OCI-M1 (cell line): ENCODE measurements around the gene PHF20.
"Not testable (repeated sequence)": the region's sequence is repeated elsewhere in the genome, so short reads cannot be mapped to it uniquely, and the experiment has no call there.

ENCODE experiments used
- DNase-seq: peaks from one replicate; lab custom pipeline; 2025; lab: John Stamatoyannopoulos, UW

PHF20 gene

DNA sequence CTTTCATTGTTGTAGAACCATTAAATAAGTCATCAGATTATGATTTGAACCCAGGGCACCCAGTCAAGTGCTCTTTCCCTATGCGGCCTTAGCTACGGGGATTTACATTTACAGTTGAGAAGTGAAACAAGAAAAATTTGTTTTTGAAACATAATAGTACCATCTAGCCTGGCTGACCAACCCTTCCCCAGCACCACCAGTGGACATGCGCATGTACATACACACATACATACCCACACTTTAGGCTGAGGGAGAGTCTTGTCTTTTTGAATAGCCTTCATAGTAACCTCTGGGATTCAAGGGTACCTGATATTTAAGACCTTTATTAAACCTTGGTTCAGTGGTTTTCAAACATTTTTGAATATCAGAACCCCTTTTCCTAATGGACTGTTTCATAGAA is 148.7 kb downstream of the PHF20 start:
- no peak for DNase-seq

DNA sequence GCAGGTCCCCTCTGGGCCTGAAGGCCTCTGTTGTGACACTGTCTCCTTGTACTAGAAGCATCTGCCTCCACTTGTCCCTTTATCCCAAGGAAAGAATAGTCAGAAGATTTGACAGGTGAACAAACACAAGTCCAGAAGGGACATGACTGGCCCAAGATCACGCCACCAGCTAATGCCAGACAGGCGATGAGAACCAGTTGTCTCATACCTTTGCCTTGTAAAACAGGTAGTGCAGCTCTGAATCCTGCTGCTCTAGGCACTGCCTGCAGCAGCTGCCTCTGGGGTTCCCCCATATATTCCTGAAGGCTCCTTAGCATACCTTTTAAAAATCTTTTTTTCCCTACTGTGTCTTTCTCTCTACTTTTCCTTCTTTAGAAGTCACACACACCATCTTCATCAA is 157.5 kb downstream of the PHF20 start:
- DNase-seq = no peak

DNA sequence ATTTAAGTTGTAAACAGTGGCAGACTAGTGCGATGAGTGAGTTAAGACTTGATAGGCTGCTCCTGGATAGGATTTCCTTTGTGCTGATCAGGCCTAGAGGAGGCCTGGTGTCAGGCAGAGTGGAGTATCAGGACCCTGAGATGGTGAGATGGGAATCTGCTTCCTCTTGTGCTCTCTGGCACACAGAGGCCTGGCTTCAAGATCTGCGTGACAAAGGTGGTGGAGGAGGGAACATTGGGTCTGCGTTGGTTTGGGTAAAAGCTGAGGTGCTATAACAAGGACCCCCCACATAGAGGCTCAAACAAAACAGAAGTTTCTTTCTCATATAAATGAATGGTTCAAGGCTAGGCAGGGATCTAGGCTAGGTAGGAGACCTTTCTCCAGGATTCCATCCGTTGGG is 162.2 kb downstream of the PHF20 start:
- DNase-seq = no peak

DNA sequence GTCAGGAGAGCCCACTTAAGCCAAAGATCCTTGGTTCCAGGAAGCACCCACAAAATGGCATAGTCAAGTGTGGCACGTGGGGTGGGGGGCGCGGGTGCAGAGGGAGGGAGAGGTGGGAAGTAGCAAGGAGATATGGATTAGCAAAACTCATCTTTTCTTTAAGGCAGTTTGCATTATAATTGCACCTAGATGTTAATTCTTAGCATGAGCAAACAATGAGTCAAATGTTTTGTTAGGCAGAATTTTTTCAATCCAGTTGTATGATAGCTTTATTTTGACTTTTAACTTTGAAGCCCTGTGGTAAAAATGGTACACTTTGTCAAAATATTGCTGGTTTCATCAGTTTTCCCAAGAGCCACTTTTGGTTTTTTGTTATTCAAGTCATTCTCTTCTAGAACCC is 167.4 kb downstream of the PHF20 start:
- no peak for DNase-seq

DNA sequence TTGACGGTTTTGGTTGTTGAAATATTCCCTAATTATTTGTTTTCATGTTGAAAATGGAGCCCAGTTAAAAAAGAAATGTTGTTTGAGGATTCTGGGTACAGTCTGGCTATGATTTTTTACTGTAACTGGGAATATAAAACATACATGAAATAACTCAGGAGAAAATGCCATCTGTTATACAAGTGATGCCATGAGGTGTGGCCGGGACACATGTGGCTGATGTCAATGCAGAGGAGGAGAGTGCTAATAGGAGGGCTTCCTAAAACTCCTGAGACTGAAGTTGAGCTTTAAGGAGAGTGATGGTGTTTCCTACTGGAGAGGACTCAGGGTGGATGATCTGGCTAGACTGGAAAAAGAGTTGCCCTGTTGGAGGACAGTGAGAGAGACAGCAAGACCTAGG is 169.8 kb downstream of the PHF20 start:
- no peak for DNase-seq

DNA sequence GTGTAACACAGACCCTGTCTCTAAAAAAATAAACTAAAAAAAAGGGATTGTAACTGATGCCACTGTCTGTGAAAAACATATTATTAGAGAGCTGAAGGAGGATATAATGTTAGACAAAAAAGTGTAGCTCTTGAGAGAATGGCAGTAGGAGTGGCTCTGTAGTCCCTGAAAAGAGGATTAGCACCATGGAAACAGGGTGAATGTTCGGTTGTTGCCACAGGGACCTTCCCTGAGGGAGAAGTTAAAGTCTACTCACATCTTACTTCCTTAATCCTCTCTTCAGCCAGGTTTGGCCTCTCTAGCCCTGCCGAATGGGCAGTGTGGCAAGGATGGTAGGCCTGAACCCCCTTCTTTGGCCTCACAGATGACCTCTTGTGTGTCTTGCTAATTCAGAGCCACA is 170.4 kb downstream of the PHF20 start:
- no peak for DNase-seq

DNA sequence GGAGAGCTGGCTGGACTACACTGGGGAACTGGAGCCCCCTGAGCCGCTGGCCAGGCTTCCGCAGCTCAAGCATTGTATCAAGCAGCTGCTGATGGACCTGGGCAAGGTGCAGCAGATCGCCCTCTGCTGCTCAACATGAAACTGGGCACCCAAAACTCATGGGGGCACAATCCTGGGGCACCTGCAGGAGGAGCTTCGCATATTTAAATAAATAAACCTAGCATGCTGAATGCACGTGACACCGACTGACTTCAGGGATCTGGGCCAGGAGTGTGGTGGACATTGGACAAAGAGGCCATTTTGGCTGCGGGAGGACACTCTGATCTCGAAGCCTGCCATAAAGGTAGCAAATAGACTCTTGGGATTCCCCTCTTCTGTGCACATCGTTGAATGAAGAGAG is 175.7 kb downstream of the PHF20 start:
- DNase-seq = peak; percentile 10

DNA sequence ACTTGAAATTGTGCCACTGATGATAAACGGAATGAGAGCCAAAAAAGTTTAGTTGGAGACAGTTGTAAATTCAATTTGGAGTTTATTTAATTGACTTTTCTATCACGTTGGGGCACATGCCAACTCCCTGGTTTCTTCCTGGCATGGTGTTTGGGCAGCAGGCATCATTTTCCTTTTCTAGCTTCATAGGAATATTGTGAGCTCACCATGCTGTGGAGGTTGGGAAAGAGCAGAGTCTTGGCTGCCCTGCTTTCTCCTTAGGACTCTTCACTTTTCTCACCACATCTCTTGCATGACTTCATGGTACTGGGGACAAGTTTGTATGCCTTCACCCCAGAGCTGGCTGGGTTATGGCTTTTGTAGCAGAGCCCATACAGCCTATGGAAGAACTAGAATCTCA is 176.1 kb downstream of the PHF20 start:
- no peak for DNase-seq

DNA sequence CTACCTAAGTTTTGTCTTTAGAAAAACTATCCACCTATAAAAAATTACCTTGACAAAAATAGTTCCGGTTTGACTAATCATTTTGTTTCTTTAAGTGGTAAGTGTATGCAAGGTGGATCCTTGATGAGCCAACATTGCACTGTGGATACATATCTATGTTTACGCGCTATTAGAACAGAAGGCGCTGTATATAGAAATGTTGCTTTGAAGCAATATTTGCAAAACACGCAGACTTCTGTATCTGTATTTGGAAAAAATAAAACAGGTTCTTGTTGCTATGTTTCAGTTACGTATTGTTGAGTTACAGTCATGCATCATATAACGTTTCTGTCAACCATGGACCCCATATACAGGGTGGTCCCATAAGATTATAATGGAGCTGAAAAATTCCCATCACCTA is 178.3 kb downstream of the PHF20 start:
- DNase-seq = no peak

DNA sequence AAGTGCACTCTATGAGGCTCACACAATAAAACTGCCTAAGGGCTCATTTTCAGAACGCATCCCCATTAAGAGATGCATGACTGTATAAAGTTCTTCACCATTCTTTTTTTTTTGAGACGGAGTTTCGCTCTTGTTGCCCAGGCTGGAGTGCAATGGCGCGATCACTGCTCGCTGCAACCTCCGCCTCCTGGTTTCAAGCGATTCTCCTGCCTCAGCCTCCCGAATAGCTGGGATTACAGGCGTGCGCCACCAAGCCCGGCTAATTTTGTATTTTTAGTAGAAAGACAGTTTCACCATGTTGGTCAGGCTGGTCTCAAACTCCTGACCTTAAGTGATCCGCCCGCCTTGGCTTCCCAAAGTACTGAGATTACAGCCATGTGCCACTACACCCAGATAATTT is 180.3 kb downstream of the PHF20 start:
- DNase-seq = not testable (repeated sequence)

DNA sequence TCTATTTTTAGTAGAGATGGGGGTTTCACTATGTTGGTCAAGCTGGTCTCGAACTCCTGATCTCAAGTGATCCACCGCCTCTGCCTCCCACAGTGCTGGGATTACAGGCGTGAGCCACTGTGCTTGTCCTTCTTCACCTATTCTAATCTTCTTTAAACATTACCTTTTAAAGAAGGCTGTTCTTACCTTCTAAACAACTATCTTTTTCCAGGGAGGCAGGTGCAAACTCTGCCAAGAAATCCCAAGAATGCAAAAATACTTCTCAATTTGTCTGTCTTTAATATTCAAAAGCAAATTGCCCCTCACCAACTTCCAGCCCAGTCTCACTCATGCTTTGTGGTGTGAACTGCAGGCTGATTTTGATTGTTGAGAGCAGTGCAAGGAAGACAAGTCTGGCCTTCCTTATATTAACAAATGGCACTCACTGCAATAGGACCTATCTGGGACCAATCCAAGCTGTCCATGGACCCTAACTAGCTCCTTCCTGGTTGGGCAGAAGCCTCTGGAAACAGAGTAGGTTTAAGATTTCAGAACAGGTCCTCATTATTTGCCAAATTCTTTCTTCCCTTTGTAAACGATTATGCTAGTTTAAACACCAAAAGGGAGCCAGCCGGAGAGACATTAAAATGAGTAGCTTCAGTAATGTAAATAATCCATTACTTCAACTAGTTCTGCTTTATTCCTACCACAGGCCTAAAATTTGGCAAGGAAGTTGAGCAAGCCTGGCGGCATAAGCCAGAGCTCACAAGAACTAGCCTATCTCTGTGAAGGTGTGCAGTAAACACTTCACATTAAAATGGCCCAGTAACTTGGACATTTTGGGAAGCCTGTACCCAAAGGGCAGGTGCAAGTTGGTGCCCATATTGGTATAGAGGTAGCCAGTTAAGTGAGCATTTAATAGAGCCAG is 180.9 kb downstream of the PHF20 start:
- peak; percentile 69 for DNase-seq

DNA sequence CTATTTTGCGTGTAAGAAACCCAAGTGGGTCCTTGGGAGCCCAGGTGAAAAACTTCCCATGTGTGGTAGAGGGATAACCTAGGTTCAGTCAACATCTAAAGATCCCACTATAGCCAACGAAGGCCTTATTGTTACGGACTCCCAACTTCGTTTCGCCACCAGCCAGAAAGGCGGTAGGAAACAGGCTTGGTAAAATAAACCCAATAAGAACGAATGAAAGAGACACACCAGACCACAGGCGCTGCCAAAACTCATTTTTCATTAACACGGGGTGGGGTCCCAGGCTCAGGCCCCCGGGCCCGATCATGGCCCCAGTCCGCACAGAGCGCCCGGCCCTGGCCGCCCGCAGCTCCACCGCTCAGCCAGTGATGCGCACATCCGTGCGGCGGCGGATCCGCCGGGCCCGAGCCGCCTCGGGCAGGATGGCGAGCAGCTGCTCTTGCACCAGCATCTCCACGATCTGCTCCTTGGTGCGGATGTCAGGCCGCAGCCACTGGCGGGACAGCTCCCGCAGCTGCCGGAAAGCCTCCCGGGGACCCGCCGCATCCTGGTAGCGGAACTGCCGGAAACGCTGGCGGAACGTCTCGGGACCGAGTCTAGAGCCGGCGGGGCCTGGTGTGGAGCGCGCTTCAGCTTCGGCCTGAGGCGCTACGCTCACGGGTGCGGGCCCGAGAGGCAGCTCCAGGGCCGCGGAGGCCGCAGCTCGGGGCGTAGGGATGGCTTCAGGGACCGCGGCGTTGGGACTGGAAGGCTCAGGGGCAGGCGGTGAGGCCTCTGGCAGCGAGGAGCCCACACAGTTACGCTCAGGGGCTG is 181.8 kb downstream of the PHF20 start:
- peak; percentile 60 for DNase-seq

DNA sequence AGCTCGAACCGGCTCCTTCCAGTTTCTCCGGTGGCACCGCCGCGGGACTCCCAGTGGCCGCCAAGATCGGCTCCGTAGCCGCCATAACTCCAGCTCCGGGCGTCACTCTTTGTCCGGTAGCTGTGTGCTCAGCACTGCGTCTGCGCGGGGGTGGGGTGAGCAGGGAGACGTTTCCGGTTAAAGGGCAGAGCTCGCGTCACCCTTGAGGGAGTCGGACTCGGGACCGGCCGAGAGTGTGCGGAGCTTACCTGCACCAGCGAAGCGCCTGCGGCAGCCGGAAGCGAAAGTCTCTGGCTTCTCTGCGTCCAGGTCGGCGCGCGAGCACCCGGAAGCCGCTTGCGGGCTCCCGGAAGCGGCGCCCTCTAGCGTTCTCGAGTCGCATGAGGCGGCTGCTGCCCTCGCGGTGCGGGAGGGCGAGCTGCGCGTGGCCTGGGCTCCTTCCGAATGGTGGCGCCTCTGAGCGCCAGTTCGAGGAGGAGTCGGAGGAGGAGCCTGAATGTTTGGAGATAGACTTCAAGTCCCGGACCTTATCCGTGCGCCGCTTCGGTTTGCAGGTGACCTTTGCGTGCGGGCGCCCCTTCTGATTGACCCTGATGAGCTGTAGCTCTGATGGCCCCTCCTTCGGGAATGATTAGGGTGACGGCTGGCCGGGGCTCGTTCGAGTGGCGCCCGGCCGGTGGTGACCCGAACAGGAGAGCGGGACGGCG is 182.5 kb downstream of the PHF20 start, which contains the start of gene SCAND1:
Gene SCAND1 (minus strand): TSS at position 303 of the 707 bp plus-strand sequence. CDS start 218 bp downstream, at position 85.
- DNase-seq = peak; percentile 99

DNA sequence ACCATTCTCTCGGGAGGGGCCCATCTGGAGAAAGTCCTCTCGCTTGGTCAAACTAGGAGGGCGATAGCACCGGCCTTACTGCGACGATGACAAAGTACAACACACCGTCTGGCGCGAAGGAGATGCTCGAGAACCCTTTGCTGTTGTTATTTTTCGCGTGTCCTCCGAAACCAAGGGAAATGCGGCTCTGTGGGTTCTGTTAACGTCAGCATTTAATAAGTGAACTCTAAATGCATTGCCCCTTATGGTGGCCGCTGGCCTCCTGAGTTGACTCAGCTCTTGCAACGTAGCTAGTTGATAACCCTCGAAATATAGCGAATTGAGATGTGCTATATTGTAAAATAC is 183.1 kb downstream of the PHF20 start:
- DNase-seq = no peak

DNA sequence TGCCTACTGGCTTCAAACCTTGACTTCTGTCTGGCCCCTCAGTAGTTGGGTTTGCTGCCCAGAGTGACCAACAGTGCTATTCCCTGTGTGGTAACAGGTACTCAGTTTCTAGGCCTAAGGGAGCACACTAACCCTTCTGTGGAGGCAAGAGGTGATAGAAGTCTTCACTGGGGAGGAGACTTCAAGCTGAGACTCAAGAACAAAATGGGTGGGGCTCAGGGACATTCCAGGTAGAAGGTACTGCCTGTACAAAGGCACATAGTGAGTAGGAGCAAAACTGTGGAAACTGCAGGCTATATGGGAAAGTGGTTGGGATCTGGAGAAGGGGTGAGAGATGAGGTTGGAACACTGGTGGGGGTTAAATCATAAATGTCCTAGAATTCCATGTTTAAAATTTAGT is 184.8 kb downstream of the PHF20 start:
- DNase-seq = no peak

DNA sequence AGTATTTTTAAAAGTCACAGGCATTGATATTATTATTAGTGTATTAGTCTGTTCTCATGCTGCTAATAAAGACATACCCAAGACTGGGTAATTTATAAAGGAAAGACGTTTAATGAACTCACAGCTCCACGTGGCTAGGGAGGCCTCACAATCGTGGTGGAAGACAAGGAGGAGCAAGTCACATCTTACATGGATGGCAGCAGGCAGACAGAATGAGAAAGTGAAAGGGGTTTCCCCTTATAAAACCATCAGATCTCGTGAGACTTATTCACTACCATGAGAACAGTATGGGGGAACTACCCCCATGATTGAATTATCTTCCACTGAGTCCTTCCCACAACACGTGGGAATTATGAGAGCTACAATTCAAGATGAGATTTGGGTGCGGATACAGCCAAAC is 187.5 kb downstream of the PHF20 start:
- DNase-seq = peak; percentile 14

DNA sequence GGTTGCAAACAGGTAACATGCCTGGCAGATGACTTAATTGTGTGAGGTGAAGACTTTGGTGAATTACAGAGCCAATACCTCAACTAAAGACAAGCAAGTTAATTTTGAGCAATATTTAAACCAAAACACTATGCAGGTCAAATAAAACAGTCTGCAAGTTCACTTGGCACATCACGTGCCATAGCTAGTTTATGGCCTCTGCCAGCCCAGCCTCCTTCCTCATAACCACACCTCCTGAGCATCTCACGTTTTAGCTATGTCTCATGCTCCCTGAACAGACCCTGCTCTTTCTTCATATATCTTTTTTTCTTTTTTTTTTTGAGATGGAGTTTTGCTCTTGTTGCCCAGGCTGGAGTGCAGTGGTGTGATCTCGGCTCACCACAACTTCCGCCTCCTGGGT is 192.1 kb downstream of the PHF20 start:
- no peak for DNase-seq

DNA sequence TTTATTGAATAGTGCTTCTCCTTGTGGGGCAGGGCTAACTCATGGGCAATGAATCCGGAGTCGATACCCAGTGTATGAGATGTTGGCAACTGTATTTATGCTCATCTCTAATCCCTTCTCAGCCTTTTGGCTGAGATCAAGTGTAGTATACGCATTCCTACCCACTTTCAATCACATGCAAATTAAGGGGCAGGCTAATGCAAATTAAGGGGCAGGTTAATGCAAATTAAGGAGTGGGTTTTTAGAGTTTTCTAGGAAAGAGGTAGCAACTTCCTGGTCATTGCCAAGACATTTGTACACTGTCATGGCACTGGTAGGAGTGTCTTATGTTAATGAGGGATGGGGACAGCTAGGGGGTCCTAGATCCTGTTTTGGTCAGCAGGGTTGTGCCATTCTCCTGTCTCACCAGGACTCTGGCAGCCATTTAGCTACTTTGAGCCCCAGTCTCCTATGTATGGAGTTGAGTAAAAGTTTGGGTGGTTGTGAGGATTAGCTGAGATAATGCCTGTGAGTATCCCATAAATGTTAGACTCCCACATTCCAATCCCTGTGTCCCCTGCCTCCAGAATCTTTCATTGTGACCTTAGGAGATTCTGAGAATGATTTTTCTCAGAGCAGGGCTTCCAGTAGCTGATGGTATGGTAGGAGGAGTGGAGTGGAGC is 196.3 kb downstream of the PHF20 start, which contains the start of gene CNBD2:
Gene CNBD2 (plus strand): TSS at position 612 of the 662 bp plus-strand sequence. CDS start 173 bp downstream, outside the sequence.
- DNase-seq = peak; percentile 11

DNA sequence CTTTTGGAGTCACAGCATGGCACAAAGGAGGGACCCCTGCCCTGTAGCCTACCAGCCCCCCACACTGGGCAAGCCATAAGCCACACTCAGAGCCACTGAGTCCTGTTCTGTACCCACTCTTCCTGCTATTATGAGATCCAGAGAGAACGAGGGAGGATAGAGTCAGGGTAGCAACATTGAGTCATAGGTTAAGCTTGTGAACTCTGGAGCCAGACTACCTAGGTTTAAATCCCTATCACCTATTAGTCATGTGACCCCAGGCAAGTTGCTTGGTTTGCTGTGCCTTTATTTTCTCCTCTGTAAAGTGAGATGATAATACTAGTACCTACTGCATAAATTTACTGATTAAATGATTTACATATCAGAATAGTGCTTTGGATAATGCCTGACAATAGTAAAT is 197.1 kb downstream of the PHF20 start:
- DNase-seq = no peak

DNA sequence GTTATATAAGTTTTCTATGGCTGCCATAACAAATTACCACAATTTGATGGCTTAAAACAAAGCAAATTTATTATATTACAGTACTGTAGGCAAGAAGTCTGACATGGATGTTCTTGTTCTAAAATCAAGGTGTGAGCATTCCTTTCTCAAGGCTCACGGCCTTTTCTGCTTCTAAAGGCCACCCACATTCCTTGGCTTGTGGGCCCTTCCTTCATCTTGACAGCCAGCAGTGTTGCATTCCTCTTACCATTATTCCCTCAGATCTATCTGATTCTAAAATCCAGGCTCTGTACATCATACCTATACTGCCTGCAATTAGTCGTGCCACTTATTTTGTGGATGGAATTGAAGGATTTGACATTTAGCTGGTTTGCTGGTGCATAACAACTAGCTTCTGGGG is 200.2 kb downstream of the PHF20 start:
- DNase-seq = no peak

DNA sequence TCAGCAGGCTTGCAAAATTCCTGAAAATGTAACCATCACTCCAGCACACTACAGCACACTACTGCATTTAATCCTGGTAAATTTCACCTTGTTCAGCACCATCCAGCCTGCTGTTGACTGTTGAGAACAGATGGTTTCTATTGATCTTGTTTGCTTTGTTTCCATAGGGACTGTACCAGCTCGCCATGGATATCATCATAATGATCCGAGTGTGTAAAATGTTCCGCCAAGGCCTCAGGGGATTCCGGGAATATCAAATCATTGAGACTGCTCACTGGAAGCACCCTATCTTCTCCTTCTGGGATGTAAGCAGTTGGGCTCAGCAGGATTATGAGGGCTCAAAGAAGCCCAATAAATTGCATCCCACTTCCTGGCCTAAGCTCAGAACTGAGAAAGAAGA is 200.6 kb downstream of the PHF20 start:
- DNase-seq = no peak

DNA sequence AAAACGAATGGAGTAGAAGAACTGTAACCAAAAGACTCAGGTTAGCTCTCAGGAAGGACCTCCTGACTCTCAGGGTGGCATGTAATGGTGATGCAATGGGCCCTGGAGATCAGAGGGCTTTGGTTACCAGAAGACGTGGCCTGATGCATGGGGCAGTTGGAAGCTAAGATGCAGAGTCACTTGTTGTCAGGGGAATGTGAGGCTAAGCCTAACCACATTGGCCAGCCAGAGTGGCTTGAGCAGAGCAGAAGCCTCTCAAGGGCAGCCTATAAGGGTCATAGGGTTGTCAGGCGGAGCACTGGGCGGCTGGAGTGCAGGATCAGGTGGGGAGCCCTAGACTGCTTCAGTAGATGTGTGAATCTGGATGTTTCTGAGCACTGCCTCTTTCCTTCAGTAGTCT is 202.4 kb downstream of the PHF20 start:
- DNase-seq = peak; percentile 25
